ENCODE results near the gene LITAFD. TPM values are rescaled to one million over a fixed set of nuclear protein-coding genes. Genes with fewer than 3 reads are reported as not detected.
A peak's percentile ranks its signal among the peaks of the same experiment; 100 is the strongest.

The LITAFD gene
- total and polyA plus RNA-seq, 10 of the 15 experiments (the other 5 are each of a cell fraction or from before 2014, with no cell fraction given), result not detected

DNA sequence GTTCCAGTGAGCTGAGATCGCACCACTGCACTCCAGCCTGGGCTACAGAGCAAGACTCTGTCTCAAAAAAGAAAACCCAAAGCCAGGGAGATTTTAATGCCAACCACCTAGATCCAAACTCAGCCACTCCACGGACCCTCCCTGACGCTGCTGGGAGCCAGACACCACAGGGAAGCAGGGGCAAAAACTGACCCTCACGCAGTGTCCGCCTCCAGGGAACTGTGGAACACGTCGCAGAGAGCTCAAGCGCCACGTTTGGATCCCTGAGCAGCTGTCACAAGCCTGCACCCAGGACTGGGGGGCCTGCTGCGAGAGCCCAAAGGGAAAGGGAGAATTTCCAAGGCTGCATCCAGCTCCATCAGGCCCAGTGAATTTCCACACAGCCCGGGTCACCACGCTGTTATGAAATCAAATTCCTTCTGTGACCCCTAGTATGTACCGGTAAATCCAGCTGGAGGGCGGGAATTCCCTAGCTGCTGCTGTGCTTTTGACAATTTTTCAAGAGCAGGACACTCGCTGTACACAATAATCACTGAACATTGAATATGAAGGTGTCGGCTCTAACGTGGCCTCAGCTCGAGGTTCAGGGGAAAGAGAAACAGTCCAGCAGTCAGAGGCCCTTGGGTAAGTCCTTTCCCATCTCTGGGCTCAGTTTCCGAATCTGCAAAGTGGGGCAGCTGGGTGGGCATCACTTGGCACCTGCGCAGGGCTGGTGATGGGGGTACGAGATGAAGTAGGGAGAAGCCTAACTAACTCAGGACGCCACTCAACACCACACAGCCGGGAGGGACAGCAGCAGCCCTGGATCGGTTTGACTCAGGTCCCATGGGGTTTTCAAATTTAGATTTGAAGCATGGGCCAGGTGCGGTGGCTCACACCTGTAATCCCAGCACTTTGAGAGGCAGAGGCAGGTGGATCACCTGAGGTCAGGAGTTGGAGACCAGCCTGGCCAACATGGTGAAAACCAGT is 22.0 kb upstream of the LITAFD start:
- intact Hi-C loops (cut with micrococcal nuclease; ENCODE audit: unreplicated experiment), result no loop called here
- peaks cover 16 to 31% of the 10 kb centered on the region in 2 experiments for H3K36me3 ChIP-seq (ENCODE audit: control insufficient read depth in 2 of 2, insufficient read depth in 2 of 2, low read length in 1 of 2)
- in situ Hi-C loops (cut with MboI), result no loop called here
- ChIA-PET POLR2A (interaction anchor here (0.6 to 2.5 kb wide), 4 partner anchors 9 to 1357 kb away, joined by 3 to 10 read pairs (median 6); partner anchors contain the start of gene CARHSP1), CTCF (interaction anchor here (0.8 to 1.7 kb wide), 2 partner anchors 13 to 20 kb away, joined by 5 read pairs; no protein-coding TSS in a partner anchor), SMC1A (ENCODE audit: uncharacterized antibody, unreplicated experiment) (interaction anchor here (0.7 to 1.1 kb wide), 2 partner anchors 38 to 47 kb away, joined by 3 read pairs; no protein-coding TSS in a partner anchor), RAD21 (ENCODE audit: unreplicated experiment) (interaction anchor here (0.8 to 1.0 kb wide), 2 partner anchors 9 to 39 kb away, joined by 3 read pairs; partner anchors contain the start of gene CARHSP1)
- no peak overlapping the region for H3K4me2 ChIP-seq (ENCODE audit: control insufficient read depth, insufficient read depth)
- peaks cover 43% of the 10 kb centered on the region for H3K79me2 ChIP-seq (ENCODE audit: control insufficient read depth, insufficient read depth, low read length)
- H4K20me1 ChIP-seq (ENCODE audit: control insufficient read depth, insufficient read depth), result peaks cover 8% of the 10 kb centered on the region
- no TSS peak for BruUV-seq (replicated peaks)
- H2AFZ ChIP-seq (ENCODE audit: control insufficient read depth, low read depth, low read length), result no peak overlapping the region
- no peak overlapping the region for H3K27ac ChIP-seq (ENCODE audit: control insufficient read depth, insufficient read depth)
- H3K4me3 ChIP-seq, result no peak overlapping the region
- no peaks in the 10 kb centered on the region; the same call in 2 of the 3 replicates for H3K9me3 ChIP-seq (replicated peaks; ENCODE audit: control insufficient read depth, insufficient read depth, low read length)
- H3K9ac ChIP-seq (ENCODE audit: control insufficient read depth, insufficient read depth, low read length), result no peak overlapping the region
- peaks cover 6% of the 10 kb centered on the region; the same call in 1 of the 2 replicates for H3K4me1 ChIP-seq (ENCODE audit: control insufficient read depth, insufficient read depth, low read length)
- ATAC-seq (peak; percentile 12; the same call in 1 of the 3 replicates), FAIRE-seq (no peak), DNase-seq (ENCODE audit: low read depth, low spot score) (no peak)
- TF ChIP-seq MEF2B (IDR thresholded peaks at IDR 0.05; ENCODE audit: partially characterized antibody, poor library complexity, severe bottlenecking), result peak; percentile 56
- TF ChIP-seq POLR2A (IDR thresholded peaks at IDR 0.05; ENCODE audit: low read depth, low read length), result peak; percentile 51; the same call in 1 of the 2 replicates
- no peak for TF ChIP-seq PML (IDR thresholded peaks at IDR 0.05; ENCODE audit: low read length)
- WGBS (ENCODE audit: insufficient coverage, insufficient replicate concordance, low lambda C conversion rate, missing lambda C conversion rate), result 59% methylated on average over 25 of the region's 25 CpGs
- no peaks in the 10 kb centered on the region for H3K27me3 ChIP-seq (replicated peaks in 1 of 2; ENCODE audit: control insufficient read depth in 2 of 2, insufficient read depth in 2 of 2, low read length in 1 of 2)
